Loucy (cell line): Measurements from ENCODE around the gene GTPBP4.

ENCODE experiments used
- H2AFZ ChIP-seq: fragments of 200-600 bp; sonication (generic); 2 replicates; pipeline ENCODE4 v1.6.0; 2016; ENCODE audit warnings: antibody characterized with exemption, mild to moderate bottlenecking, low read length, moderate library complexity
- H3F3A ChIP-seq: fragments of 200-600 bp; 2 replicates; pipeline ENCODE4 v1.6.0; 2016; ENCODE audit warnings: antibody characterized with exemption, low read depth, mild to moderate bottlenecking
- H3K27me3 ChIP-seq: fragments of 200-600 bp; sonication (generic); 2 replicates; pipeline ENCODE4 v1.6.1; 2014; ENCODE audit warnings: low read length, mild to moderate bottlenecking; ENCODE audit not compliant: insufficient read depth, poor library complexity, severe bottlenecking
- H3K36me3 ChIP-seq: fragments of 200-600 bp; sonication (generic); 2 replicates; pipeline ENCODE4 v1.6.1; 2016; ENCODE audit warnings: low read length; ENCODE audit not compliant: insufficient read depth
- H3K4me1 ChIP-seq: fragments of 200-600 bp; sonication (generic); 2 replicates; pipeline ENCODE4 v1.5.1; 2014; ENCODE audit warnings: low read length, mild to moderate bottlenecking; ENCODE audit not compliant: insufficient read depth, poor library complexity, severe bottlenecking
- H3K4me2 ChIP-seq: fragments of 200-600 bp; sonication (generic); 2 replicates; pipeline ENCODE4 v1.6.0; 2014; ENCODE audit warnings: antibody characterized with exemption, low read length, low read depth, mild to moderate bottlenecking; ENCODE audit not compliant: poor library complexity, severe bottlenecking
- H3K4me3 ChIP-seq: fragments of 200-600 bp; sonication (generic); 2 replicates; pipeline ENCODE4 v1.5.1; 2014; ENCODE audit warnings: low read length, mild to moderate bottlenecking, mixed read lengths; ENCODE audit not compliant: poor library complexity, severe bottlenecking
- H3K79me2 ChIP-seq: fragments of 200-600 bp; sonication (generic); 2 replicates; pipeline ENCODE4 v1.6.1; 2014; ENCODE audit warnings: low read length; ENCODE audit not compliant: insufficient read depth
- H3K9ac ChIP-seq: fragments of 200-600 bp; sonication (generic); 2 replicates; pipeline ENCODE4 v1.6.0; 2014; ENCODE audit warnings: mild to moderate bottlenecking, low read depth, low read length, moderate library complexity; ENCODE audit not compliant: poor library complexity, severe bottlenecking
- H3K9me2 ChIP-seq: fragments of 200-600 bp; sonication (generic); replicated peaks from 2 replicates; pipeline ENCODE4 v1.6.1; 2016; ENCODE audit warnings: low read depth, low read length, mixed read lengths
- H3K9me3 ChIP-seq: fragments of 200-600 bp; sonication (generic); 2 replicates; pipeline ENCODE4 v1.6.1; 2014; ENCODE audit warnings: mild to moderate bottlenecking, antibody characterized with exemption, low read length, low read depth; ENCODE audit not compliant: insufficient read depth
- H4K20me1 ChIP-seq: fragments of 200-600 bp; sonication (generic); 2 replicates; pipeline ENCODE4 v1.6.0; 2014; ENCODE audit warnings: antibody characterized with exemption, low read length, mild to moderate bottlenecking; ENCODE audit not compliant: insufficient read depth, poor library complexity, severe bottlenecking
- CTCF ChIP-seq: fragments of 200-600 bp; sonication (generic); conservative IDR thresholded peaks from 2 replicates; pipeline ENCODE4 v1.5.1; 2014; ENCODE audit warnings: mild to moderate bottlenecking, antibody characterized with exemption, low read length
- EZH2phosphoT487 ChIP-seq: fragments of 200-600 bp; IDR thresholded peaks from 2 replicates; pipeline ENCODE4 v1.6.1; 2018; ENCODE audit warnings: antibody characterized with exemption, mild to moderate bottlenecking, moderate library complexity, borderline replicate concordance

The GTPBP4 gene

GRCh38 chr10:955820-956217, 32.4 kb upstream of the GTPBP4 start:
- no peaks in the 10 kb centered on the region for H3K9me3 ChIP-seq
- no peak overlapping the region for H3K4me3 ChIP-seq
- H3K9me2 ChIP-seq = no peaks in the 10 kb centered on the region
- H2AFZ ChIP-seq = no peak overlapping the region
- TF ChIP-seq CTCF (no peak), EZH2phosphoT487 (no peak)
- no peaks in the 10 kb centered on the region for H3K79me2 ChIP-seq
- no peaks in the 10 kb centered on the region for H3K27me3 ChIP-seq
- no peak overlapping the region for H3K4me2 ChIP-seq
- H3K4me1 ChIP-seq = no peaks in the 10 kb centered on the region
- no peak overlapping the region for H3K9ac ChIP-seq
- H3K36me3 ChIP-seq = no peaks in the 10 kb centered on the region
- H3F3A ChIP-seq = no peaks in the 10 kb centered on the region
- H4K20me1 ChIP-seq = no peaks in the 10 kb centered on the region

GRCh38 chr10:958106-958505, 30.1 kb upstream of the GTPBP4 start:
- no peak overlapping the region for H3K9ac ChIP-seq
- H2AFZ ChIP-seq = no peak overlapping the region
- no peak for TF ChIP-seq CTCF
- no peak for TF ChIP-seq EZH2phosphoT487

GRCh38 chr10:958856-959255, 29.4 kb upstream of the GTPBP4 start:
- Histone ChIP-seq H3K27me3 (no peaks in the 10 kb centered on the region), H3K4me1 (no peaks in the 10 kb centered on the region), H3K9ac (no peak overlapping the region), H3K36me3 (no peaks in the 10 kb centered on the region), H2AFZ (no peak overlapping the region), H3K79me2 (no peaks in the 10 kb centered on the region), H3K4me2 (no peak overlapping the region), H4K20me1 (no peaks in the 10 kb centered on the region), H3K9me3 (no peaks in the 10 kb centered on the region), H3F3A (no peaks in the 10 kb centered on the region), H3K9me2 (no peaks in the 10 kb centered on the region), H3K4me3 (no peak overlapping the region)
- TF ChIP-seq CTCF = no peak
- no peak for TF ChIP-seq EZH2phosphoT487

More at GRCh38 chr10:958106-958505, 30.1 kb upstream of the GTPBP4 start:
- Histone ChIP-seq H3K9me3 (no peaks in the 10 kb centered on the region), H3K27me3 (no peaks in the 10 kb centered on the region), H3K4me3 (no peak overlapping the region), H3K9me2 (no peaks in the 10 kb centered on the region), H3K79me2 (no peaks in the 10 kb centered on the region), H3F3A (no peaks in the 10 kb centered on the region), H3K4me1 (no peaks in the 10 kb centered on the region), H4K20me1 (no peaks in the 10 kb centered on the region), H3K36me3 (no peaks in the 10 kb centered on the region), H3K4me2 (no peak overlapping the region)
